Dermis blood vessel endothelial cell (primary cell): Measurements from ENCODE around the gene KNOP1. TPM values are rescaled to one million over a fixed set of nuclear protein-coding genes. Genes with fewer than 3 reads are reported as not detected.

Experiments used
- DNase-seq: peaks from one replicate; pipeline ENCODE4 v3.0.0; 2010
- total RNA-seq: library from RNA; depleted of rRNA; stranded (reverse); fragments of >200 nt; gene quantifications from 2 replicates; pipeline ENCODE4 v1.2.3, GENCODE V29; 2014

Gene KNOP1, protein sequence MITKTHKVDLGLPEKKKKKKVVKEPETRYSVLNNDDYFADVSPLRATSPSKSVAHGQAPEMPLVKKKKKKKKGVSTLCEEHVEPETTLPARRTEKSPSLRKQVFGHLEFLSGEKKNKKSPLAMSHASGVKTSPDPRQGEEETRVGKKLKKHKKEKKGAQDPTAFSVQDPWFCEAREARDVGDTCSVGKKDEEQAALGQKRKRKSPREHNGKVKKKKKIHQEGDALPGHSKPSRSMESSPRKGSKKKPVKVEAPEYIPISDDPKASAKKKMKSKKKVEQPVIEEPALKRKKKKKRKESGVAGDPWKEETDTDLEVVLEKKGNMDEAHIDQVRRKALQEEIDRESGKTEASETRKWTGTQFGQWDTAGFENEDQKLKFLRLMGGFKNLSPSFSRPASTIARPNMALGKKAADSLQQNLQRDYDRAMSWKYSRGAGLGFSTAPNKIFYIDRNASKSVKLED
- total RNA-seq = 15.8 and 16.3 TPM in 2 replicates

DNA sequence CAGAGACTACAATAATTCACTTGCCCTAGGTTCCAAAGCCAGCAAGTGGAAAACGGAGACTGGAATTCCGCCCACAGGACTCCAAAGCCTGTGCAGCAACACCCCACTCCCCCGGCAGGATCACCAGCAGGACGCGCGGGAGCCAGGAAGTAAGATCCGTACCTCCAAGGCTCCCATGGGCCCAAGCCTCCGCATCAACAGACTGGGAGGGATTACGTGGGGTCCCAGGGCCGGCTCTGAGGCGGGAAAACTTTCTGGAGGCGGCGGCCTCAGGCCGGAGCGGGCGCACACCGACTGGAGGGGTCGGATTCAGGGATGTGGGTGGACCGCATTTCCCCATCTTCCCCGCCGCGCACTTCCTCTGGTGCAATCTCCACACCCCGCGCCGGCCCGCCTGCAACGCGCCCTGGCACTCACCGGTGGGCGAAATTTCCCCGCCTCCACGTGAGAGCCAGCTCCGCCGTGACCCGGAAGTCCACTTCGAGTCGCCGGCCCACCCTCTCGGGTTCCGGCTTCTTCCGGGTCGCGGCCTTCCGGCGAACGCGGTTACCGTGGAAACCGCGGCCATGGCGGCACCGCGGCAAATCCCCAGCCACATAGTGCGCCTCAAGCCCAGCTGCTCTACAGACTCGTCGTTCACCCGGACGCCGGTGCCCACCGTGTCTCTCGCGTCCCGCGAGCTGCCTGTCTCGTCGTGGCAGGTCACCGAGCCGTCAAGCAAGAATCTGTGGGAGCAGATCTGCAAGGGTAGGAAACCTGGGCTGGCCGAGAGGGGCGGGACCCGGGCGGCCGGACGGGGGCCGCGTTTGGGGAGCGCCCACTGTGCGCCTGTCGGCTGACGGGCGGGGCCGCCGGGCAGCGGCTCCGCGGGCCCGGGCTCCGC is at the start of gene KNOP1, which contains the start of gene IQCK:
KNOP1 (minus strand) TSS at position 487 of the 883 bp plus-strand sequence. CDS start 3,192 bp downstream, outside the sequence.
IQCK (plus strand) TSS at position 531 of the 883 bp plus-strand sequence; CDS start at position 567, 36 bp downstream.
- peak; percentile 94 for DNase-seq

DNA sequence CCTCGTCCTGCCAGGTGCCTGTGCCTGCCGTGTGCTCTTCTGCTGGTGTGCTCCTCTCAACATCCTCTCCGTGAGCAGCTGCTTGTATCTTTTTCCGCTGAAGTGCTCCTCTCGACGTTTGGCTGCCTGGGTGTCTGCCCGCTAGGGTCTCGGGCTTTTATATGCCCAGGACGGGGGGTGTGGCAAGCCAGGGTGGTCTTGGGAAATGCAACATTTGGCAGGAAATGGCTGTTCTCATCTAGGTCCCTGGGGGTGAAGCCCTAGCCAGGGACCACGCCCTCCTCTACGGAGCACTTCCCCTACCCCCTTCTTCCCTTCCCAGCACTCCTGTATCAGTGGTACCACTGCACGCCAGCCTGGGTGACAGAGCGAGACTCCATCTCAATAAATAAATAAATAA is 49.5 kb upstream of the KNOP1 start:
- no peak for DNase-seq

DNA sequence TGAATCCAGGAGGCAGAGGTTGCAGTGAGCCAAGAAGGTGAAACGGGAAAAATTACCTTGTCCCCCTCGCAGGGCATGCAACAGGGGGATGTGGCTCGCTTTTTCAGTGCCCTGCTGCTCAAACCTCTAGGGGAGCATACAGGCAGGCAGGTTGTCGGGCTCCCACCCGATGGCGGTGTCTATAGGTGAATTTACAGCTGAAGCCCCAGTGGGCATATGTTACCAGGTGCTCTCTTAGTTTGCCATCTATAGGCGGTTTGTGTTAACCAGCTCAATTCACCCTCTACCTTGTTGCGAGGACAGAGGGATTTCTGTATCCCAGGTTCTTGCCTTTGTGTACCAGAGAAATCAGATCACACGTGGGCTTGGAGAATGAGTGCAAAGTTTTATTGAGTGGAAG is 49.0 kb upstream of the KNOP1 start:
- no peak for DNase-seq

DNA sequence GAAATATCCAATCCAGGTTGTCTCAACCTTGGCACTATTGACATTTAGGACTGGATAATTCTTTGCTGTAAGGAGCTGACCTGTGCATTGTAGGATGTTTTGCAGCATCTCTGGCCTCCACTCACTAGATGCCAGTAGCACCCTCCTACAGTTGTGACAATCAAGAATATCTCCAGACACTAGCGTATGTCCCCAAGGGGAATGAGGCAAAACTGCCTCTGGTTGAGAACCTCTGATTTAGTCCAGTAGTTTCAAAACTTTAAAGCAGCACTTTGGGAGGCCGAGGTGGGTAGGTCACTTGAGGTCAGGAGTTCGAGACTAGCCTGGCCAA is 48.5 kb upstream of the KNOP1 start:
- DNase-seq = no peak

DNA sequence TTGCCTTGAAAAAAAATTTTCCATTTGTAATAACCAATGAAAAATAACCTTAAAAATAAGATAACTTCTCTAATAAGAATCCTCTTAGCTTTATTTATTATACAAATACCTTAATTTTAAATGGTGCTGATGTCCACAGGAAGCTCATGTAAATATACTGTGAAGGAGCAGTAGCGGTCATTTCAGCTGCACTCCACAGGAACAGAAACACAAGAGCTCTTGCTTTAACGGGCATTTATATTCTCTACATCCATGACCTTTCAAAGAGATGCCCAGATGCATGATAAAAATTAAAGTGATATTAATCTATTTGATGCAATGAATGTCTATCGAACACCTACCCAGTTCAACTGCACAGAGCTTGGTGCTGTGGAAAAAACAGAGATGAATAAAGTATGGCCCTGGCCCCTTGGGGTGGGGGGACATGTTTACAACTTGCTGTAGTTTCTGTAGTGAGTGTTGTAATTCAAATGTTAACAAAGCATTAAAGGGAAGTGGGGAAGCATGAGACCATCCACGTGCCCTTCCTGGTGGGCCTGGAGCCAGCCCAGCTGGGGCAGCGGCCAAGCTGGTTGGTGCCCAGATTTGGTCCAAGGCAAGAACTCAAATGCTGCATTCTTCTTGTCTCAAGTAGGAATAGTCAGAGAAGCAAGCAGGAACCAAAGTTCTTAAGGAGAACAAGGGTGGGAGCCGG is 48.0 kb upstream of the KNOP1 start:
- peak; percentile 84 for DNase-seq

DNA sequence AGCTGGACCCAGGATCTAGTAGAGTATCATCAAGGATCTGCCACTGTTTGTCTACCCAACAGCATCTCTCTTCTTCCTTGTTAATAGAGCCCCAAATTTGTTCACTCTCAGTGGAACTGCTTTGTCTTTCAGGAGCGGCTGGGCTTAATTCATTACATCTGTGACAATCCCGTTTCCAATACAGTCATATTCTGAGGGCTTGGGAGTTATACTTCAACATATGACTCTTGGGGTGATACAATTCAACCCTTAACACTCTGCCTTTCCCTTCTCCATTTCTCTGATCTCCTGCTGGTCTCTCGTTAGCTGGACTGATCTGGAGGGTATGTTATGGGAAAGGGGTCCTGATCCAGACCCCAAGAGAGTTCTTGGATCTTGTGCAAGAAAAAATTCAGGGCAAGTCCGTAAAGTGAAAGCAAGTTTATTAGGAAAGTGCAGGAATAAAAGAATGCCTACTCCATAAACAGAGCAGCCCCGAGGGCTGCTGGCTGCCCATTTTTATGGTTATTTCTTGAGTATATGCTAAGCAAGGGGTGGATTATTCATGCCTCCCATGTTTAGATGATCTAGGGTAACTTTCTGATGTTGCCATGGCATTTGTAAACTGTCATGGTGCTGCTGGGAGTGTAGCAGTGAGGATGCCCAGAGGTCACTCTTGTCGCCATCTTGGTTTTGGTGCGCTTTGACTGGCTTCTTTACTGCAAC is 42.5 kb upstream of the KNOP1 start:
- no peak for DNase-seq

DNA sequence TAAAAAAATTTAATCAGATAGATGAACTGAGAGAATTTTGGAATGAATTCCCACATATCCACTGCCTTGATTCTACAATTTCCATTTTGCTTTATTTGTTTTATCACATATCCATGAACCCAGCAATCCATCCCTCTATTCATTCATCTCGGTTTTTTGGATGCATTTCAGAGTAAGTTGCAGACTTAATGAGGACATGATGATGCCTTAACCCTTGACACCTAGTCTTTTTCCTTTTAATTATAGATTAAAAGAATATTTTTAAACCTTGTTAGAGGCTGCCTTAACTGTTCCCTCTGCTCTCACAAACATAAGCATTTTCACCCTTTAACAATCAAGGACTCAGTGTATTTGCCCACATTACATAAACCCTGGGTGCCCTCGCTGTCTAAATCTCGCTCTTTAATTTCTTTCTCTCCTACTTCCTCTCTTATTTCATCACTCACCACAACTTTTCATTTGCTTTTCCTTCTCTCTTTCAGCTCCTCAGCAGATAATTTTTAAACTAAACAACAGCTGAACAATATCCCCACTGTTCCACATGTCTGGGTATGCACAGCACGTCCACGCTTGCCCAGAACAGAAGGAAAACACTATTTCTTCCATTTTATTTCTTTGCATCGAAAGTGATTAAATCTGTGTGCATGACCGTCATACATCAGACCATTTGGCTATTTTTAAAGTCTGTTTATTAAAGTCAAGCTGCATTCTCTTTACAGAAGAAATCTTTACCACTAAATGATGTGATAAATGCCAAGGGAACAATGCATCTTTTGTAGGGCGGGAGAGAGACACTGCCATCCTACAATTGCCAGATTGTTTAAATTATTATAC is 40.0 kb upstream of the KNOP1 start:
- DNase-seq = no peak

DNA sequence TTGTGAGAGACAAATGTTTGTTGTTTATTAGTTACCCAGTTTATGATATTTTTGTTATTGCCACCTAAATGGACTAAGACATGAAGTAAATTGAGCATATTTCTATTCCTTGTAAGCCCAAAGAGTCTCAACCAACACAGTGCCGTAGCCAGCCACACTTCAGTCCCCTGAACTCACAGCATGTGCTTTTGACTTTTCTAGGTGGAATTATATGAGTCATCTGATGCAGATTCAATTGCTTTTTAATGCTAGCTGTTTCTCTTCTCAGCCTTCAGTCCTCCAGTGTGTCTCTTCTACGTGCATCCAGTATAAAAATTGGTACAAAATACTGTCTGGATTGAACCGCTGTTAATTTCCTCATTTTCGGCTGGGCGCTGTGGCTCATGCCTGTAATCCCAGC is 39.0 kb upstream of the KNOP1 start:
- DNase-seq = peak; percentile 25

DNA sequence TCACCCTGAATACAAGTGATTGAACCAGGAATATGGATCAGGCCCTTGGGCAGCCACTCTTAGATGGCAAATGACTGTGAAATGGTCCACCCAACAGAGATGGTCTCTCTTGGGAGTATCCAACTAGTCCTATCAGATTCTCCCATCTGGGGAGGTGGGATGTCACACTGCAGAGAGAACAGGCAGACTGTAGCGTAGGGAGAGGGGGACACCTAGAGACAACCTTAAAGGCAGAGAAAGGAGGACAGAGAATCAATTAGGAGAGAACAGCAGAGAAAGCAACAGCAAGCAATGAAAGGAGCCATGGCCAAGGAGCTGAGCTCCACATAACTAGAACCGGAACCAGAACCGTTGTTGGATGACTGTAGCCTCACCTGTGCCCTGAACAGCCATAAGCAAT is 37.2 kb upstream of the KNOP1 start:
- no peak for DNase-seq

DNA sequence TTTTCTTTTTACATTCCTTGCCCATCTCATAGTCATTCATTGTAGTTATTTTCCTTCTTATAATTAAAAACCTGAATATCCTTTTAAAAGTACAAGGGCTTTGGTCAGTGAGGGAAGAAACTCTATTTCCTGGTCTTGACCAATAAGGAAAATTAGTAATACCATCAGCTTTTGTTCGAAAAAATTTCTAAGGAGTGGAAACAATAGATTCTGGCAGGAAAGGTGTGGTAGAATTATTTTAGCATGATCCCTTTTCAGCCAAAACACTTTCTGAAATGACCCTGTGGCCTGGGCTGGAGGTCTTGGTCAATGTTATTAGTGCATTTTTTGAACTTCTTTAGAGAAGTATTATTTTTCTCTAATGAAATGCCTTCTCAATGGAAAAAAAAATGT is 36.6 kb upstream of the KNOP1 start:
- no peak for DNase-seq

DNA sequence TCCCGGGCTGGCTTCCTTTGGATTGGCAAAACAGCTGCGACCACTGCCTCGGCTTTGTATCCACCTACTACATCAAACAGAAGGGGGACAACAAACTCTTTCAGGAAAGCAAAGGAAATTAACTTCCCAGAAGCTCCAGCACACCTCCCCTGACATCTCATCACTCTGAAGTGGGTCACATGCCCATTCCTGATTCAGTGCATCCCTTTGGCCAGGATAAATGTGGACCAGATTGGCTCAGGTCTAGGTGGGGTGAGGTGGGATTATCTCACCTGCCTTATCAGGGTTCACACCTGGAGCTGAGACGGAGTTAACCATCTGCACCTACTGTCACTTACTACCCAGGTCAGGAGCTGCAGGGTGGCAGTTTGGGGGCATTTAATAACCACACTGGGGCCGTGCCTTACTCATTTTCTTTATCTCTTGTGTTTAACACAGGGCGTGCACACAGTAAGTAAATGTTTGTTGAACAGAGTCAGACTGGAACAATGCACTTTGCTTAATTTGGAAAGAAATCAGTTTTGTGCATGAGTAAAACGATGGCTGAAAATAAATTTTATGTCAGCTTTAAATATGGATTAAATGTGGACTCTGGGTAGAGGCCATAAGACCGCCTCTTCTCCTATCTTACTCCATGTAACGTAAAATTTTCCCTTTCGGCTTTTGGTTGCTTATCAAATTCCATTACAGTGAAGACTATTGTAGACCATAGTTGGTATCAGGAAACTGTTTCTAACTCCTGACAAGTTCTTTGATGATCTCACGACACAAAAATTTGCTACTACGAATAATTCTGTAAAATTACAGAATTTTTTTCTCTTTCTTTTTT is 36.0 kb upstream of the KNOP1 start:
- peak; percentile 89 for DNase-seq

DNA sequence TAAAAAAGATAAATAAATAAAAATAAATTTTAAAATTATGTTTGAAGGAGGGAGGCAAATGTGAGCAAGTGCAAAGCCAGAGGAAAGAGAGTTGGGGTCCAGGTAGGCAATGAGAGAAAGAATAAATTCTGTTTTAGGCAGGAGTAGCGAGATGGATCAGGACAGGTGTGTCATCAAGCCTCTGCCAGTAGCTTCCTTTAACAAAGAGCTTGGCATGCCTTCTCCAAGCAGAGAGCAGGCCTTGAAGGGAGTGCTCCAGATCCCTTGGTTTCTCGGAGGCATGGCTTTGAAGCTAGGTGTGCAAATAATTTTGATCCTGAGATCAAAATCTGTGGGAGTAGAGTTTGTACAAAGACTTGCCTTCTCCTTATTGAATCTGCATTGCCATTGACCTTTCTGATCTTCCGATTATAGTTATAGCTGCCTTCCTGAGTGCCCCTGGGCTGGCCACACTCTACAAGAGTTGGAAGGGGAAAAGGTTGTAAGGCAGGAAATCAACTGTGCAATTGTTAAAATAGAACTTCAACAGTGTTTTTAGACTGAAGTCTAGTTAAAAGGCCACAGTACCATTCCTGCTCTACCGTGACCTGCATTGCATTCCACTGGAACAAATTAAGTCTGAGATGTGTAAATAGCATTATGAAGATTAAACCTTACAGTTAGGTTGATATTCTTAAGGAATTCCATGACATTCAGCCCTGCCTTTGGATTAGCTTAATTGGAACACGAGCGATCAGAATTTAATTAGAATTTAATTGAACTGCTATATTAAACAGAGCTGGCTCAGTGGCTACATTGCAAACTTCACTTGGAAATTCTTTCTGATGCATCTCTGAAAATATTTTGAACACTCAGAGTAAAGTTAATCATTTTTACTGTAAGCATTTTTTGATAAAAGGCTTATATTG is 33.7 kb upstream of the KNOP1 start:
- peak; percentile 42 for DNase-seq

DNA sequence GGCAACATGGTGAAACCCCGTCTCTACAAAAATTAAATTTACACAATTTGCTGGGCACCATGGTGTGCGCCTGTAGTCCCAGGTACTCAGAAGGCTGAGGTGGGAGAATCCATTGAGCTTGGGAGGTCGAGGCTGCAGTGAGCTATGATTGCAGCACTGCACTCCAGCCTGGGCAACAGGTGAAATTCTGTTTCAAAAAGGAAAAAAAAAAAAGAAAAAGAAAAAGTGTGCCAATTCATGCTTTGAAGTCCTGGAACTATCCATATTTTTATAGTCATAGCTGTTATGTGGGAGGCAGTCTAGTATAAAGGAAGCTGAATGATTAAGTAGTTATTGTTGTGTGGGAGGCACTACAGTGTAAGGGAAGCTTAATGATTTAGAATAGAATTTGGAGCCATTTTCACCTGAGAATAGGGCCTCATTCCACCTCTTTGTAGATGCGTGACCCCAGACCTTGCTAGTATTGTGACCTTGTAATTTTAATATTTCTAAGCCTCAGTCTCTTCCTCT is 31.6 kb upstream of the KNOP1 start:
- DNase-seq = peak; percentile 51

DNA sequence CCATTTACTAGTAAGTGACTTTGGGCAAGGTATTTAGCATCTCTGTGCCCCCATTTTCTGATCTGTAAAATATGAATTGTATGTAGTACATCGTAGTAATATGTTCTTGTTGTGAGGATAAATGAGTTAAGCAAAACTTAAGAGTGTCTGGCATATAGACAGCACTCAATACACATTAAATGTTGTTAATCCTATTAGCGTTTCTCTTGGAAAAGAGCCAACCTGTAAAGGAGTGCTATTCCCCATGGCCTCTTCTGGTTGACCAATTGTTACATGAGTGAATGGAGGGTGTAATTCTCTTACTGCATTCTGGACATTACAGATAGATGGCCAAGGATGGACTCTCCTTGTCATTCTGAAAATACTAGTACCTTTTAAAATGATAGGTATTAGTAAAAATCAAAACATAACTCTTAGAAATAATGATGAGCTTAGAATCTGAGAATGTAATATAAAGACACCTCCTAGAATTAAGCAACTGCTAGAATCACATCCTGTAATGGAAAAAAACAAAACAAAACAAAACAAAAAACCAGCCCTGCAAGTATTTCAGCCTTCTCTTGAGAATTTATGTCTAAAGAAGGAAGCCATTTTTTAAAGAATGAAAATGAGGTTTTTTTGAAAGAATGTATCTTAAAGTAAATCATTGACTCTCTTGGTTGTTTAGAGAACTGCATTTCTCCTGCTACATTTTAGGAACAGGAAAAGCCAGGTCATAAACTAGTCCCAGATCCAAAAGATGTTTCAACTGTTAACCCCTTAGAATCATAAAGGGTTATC is 30.6 kb upstream of the KNOP1 start:
- peak; percentile 36 for DNase-seq

DNA sequence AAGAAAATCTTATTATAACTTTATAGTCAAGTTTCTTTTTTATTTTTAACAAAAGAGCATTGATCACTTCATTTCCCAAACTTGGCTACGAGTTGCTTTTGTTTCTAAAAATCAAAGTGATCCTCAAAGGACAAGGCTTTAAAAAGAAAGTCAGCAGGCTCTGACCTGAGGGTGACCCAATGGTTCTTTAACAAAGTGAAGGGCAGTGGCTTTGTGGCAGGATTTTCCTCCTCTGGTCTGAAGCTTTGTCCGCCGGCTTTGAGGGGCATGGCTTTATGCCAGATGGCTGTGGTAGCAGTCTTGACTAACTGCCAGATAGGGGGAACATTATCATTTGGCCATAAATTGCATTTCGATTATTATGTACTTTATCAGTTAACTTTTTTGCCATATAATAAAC is 28.5 kb upstream of the KNOP1 start:
- peak; percentile 54 for DNase-seq

DNA sequence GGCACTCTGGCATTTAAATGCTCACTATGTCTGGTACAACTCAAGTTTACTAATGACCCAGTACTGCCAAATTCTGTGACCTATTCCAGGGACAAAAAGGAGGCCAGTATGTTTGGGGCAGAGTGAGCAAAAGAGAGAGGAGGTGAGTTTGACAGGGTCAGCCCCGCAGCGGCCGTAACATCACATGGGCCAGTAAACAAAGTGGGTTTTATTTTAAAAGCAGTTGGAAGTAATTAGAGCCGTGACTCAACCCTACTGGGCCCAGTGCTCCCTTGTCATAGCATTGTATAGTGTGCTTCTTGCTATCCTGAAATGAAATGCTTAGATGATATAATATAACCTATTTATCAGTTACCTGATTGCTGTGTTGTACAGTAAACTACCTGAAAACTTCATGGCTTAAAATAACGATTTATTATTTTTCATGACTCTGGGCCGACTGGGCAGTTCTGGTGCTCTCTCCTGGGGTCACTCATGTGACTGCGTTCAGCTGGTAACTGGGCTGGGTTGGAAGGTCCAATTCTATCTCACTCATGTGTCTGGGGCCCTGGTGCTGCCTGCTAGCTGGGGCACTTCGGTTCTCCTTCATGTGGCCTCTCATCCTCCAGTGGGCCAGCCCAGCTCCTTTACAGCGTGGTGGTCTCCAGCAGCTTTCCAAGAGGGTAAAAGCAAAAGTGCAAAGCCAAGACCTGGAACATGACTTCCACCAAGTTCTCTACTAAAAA is 27.4 kb upstream of the KNOP1 start:
- peak; percentile 37 for DNase-seq

DNA sequence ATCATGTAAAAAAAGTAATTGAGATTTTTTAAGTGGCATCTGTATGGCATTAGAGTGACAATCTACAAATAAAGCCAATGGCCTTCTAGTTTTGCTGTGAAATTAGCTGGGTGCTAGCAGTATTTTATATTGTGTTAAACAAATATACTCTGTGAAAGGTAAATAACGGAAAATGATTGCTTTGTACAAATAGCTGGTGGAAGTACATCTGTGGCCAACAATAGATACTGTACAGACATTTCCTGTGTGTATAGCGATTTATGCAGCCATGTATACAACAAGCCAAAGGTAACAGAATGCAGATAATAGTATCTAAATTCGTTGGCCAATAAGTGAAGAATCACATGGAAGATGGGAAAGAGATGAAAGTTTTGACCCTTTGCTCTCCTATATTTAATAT is 26.6 kb upstream of the KNOP1 start:
- peak; percentile 41 for DNase-seq

DNA sequence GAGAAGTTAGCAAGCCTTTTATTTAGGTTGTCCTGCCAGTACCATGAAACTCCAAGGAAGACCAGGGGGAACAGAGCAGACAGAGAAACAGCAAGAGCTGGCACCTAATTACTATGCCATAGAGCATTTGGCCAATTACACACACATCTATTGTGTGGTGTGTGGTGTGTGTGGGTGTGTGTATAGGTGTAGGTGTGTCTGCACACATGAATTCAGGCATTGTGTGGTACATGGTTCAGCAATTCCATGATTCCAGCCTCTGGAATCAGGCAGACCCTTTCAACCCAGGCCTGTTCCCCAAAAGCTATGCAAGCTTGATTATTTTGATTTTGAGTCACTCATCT is 25.8 kb upstream of the KNOP1 start:
- no peak for DNase-seq
